Stimulated activated CD4-positive, alpha-beta T cell treated with anti-CD3 and anti-CD28 coated beads, TNF-alpha, amount 100 ng/mL, for 24 hours (primary cell): Measurements from ENCODE around the gene ANO2.

Experiments used
- DNase-seq, 3 experiments: peaks; one replicate each; pipeline ENCODE4 v3.0.0-alpha.2; 2020; ENCODE audit warnings: low read depth in 3 of 3

Gene ANO2

DNA sequence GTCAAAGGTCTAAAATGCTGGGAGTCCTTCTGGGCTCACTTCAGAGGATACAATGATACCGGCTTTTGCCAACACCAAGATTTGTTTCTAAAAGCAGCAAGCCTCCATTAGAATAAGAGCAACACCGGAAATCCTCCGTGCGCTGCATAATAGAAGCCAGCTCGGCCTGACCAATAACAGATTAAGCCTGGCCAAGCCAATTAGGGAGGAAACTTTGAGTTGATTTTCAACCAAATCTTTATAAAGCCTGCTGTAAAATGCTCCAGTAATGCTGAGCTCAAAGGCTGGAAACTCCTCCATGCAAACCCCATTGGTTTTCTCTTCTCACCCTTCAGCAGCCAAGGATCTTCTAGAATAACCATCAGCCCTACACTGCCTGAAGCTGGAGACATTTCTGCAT is 363.0 kb downstream of the ANO2 start:
- DNase-seq, result no peak

DNA sequence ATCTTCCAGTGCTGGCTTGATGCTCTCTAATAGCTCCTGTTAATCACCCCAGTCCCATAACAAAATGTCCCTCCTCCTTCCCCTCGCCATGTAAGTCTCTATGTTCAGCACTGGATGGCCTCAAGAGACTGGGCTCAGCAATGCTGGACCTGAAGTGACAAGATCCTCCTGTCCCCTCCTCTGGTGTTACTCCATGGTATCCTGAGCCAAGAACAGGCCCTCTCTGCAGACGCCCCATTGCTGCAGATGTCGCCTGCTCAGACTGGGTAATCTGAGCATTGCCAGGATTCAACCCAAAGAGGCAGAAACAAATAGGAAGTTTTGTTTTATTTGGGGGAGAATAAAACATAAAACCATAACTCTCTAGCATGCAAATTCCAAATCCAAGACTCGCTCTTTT is 363.4 kb downstream of the ANO2 start:
- no peak for DNase-seq

DNA sequence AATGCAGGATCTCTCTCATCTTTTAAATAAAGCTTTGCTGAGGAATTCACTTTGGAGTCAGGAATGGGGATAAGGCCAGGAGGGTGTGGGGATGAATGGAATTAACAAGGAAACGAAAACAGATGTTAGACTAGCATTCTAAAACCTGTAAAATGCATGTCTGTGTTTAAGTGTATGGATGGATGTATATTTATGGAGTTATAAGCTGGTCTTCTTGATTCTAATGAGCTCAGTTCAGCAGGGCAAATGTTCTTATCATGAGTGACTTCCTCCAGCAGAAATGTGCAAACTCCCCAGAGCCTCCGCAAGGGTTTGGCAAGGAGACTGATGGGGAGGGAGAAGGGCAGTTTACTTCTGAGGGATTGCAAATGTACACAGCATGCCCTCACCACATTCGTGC is 364.0 kb downstream of the ANO2 start:
- no peak for DNase-seq

GRCh38 chr12:5578775-5579174 is 366.3 kb downstream of the ANO2 start:
- DNase-seq, result no peak

DNA sequence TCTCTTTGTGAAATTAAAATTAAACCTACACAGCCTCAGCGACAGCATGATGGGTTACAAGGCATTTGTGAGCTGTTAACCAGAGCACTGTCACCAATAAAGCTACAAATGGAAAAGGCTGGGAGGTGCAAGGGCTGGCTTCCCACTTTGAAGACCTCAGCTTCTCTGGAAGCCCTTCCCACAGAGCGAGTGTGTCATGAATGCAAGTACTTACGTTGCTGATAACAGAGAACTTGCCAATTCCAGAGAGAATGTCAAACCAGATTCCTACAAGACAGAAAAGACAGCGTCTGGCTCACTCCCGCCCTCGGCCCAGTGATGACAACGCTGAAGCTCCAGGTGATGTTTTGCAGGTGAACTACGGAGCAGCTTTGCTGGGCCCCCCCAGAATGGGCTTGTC is 367.3 kb downstream of the ANO2 start:
- DNase-seq, result no peak

- no peak for DNase-seq
These were observed 367.8 kb downstream of the ANO2 start for GRCh38 chr12:5577211-5577612.

GRCh38 chr12:5575987-5576386 is 369.1 kb downstream of the ANO2 start:
- DNase-seq, result no peak

GRCh38 chr12:5575232-5575631 is 369.8 kb downstream of the ANO2 start:
- no peak for DNase-seq

DNA sequence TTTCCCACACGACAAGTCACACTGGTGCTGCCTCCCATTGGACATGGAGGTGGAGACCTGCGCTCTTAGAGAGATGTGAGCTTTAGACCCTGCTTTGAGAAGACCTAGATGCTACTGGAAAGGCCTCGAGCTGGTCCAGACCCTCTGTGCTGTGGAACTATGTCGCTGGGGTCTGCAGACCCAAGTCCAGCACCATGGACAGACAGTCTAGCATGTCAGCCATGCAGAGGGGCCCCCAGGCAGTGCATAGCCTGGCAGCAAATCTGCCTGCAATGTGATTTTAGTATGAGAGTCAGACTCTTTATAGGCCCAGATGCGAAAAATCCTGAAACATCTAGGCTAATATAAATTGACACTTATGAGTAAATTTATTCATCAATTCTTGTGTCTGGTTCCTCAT is 371.7 kb downstream of the ANO2 start:
- DNase-seq, result no peak

- no peak for DNase-seq
These were observed 373.9 kb downstream of the ANO2 start for GRCh38 chr12:5571115-5571514.

DNA sequence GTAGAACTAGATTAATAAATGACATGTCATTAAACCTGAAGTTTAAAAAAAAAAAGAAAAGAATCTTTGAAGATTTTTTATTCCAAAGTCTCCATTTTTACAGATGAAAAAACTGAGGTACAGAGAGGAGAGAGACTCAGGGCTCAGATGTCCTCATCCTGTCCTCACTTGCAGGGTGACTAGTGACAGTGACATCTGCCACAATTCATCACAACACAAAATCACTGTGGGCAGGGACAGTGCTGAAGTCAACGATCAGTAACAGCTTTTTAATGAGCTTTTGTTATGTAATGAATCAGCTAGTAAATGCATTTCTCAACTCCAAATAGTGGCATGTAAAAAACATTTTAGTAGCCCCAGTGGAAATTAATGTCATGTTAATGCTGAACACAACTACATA is 374.6 kb downstream of the ANO2 start:
- no peak for DNase-seq

DNA sequence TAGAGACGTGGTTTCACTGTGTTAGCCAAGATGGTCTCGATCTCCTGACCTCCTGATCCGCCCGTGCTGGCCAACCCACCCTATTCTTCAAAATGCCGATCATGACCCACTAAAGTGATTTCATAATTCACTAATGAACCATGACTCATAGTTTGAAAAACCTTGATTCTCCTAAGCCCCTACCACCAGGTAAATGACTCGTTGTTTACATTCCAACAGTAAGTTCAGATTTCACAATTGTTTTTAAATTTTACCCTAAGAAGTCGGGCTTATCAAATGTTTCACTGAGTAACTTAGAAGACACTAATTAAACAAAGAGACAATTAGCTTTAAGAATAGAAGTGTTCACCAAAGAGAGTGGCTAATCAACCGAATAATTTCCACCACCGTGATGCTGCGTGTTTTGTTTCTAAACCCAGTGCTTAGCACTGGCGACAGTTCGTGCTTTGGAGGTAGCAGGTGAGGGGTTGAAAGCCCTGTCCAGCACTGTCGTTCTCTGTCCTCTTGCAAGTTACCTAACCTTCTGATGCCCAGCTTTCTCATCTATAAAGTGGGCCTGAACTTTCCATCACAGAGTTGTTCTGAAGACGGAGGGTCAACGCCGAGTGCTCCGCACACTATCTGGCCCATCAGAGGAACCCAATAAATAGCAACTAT is 376.6 kb downstream of the ANO2 start:
- no peak for DNase-seq

DNA sequence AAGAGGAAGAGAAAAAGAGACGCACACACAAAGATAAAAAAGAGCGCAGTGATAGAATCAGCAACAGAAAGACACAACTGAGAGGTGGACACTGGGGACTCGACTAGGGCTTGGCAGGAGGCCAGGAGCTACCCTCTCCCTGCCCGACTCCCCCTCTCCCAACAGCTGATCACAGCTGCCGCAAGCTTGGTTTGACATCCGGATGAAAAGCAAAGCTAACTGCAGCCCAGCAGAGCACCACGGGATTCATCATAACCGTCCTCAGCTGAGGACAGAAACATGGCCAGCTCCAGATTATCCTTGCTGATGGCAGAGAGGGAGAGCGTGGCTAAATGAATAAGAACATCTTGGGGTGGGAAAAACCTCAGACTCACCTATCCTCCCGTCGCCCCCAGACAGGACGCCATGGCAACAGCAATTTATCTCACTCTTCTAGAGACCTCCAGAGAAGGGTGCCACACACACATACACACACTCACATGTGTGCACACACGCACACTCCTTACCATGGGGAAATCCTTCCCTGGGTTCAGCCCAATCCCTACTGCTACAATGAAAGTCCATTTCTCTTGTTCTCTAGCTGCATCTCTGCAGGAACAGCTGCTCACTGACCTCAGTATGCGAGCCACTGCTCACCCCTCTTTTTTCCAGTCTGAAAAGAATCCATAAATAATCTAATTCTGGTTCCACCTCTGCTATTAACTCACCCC is 377.9 kb downstream of the ANO2 start:
- DNase-seq, result no peak

DNA sequence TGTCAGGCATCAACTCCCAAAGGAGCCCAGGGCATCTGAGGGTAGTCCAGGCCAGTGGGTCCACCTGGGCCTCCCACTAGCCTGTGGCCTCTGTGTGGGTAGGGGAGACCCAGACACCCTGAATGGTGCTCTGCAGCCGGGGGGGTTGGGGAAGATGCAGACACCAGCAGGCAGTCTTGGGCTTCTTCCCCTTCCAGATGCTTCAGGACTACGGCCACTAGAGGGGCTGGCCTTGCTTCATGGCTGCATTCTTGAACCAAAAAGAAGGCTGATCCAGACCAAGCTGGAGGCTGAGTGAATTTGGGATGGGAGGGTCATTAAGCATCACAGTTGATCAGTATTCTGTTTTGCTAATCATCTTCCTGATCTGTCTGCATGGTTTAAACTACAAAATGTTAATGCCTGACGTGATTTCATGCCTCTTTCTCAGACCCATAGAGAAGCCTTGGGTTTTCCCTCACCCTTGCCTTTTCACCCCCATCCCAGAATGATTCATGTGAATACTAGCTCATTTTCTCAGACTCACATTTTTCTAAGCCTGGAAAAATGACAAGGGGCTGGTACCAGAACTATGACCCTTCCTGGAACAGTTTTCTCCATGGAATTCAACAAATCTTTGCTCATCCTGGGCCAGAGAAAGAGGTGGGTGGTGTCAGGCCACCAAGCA is 379.0 kb downstream of the ANO2 start:
- DNase-seq, result no peak

GRCh38 chr12:5562581-5562980 is 382.5 kb downstream of the ANO2 start:
- no peak for DNase-seq

GRCh38 chr12:5561846-5562245 is 383.2 kb downstream of the ANO2 start:
- no peak for DNase-seq

- no peak for DNase-seq
These were observed 384.0 kb downstream of the ANO2 start for GRCh38 chr12:5561057-5561456.

GRCh38 chr12:5560265-5560664 is 384.8 kb downstream of the ANO2 start:
- no peak for DNase-seq

GRCh38 chr12:5557906-5558305 is 387.2 kb downstream of the ANO2 start:
- no peak for DNase-seq

- no peak for DNase-seq
These were observed 387.9 kb downstream of the ANO2 start for GRCh38 chr12:5556946-5557673.

GRCh38 chr12:5556033-5556614 is 388.9 kb downstream of the ANO2 start:
- DNase-seq, result peak in 1 of 3 experiments; percentile 6

- no peak for DNase-seq
These were observed 390.3 kb downstream of the ANO2 start for GRCh38 chr12:5554711-5555110.
